ENCODE measurements around the gene MRLN. TPM values are rescaled to one million over a fixed set of nuclear protein-coding genes. Genes with fewer than 3 reads are reported as not detected.

Gene MRLN
- total RNA-seq, 4 donors from 2014 or later: not detected

DNA sequence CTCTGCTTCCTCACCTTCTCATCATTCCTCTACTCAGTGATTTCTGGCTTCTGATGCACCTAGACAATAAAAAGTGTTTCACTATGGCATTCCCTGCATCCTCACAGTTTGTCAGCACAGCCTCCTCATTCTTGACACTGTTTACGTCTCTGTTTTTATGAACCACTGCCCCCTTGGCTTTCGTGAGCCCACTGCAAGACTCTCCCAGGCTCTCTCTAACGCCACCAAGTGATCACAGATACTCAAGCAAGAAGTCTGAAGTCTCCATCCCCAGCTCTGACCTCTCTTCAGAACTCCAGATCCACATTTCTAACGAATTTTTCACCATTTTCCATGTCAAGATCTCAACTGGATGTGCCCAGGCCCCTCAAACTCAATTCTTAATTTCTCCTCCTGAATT, 52.5 kb downstream of the MRLN start:
- intact Hi-C loops (cut with DNase I): no loop called here
- no peak overlapping the region for H3K4me3 ChIP-seq (replicated peaks in 1 of 3)
- WGBS, 2 donors: 65 to 67% methylated on average over 4 of the region's 4 CpGs
- no peaks in the 10 kb centered on the region for H3K4me1 ChIP-seq
- no peak for DNase-seq
- H3K27me3 ChIP-seq: no peaks in the 10 kb centered on the region
- H3K9me3 ChIP-seq: no peaks in the 10 kb centered on the region
- H3K36me3 ChIP-seq: no peaks in the 10 kb centered on the region
- no peak for TF ChIP-seq POLR2A (IDR thresholded peaks at IDR 0.05)
- TF ChIP-seq, protein P1, sequence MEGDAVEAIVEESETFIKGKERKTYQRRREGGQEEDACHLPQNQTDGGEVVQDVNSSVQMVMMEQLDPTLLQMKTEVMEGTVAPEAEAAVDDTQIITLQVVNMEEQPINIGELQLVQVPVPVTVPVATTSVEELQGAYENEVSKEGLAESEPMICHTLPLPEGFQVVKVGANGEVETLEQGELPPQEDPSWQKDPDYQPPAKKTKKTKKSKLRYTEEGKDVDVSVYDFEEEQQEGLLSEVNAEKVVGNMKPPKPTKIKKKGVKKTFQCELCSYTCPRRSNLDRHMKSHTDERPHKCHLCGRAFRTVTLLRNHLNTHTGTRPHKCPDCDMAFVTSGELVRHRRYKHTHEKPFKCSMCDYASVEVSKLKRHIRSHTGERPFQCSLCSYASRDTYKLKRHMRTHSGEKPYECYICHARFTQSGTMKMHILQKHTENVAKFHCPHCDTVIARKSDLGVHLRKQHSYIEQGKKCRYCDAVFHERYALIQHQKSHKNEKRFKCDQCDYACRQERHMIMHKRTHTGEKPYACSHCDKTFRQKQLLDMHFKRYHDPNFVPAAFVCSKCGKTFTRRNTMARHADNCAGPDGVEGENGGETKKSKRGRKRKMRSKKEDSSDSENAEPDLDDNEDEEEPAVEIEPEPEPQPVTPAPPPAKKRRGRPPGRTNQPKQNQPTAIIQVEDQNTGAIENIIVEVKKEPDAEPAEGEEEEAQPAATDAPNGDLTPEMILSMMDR (IDR thresholded peaks at IDR 0.05): no peak
- no peak overlapping the region for H3K27ac ChIP-seq

DNA sequence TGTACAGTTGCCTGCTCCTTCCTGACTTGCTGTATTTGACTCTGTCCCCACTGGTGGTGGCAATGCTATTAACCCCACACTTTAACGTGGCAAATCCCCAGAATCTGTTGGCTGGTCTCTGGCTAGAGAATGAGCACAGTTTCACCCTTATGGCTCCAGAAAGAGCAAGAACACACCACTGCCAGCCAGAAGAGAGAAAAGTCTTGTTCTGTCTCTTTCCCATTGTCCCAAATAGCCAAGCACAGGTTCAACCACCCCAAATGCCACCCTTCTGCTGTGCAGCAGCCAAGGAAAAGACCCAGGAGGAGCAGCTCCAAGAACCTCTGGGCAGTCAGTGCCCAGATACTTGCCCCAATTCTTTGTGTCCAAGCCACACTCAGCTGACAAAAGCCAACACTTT, 54.9 kb downstream of the MRLN start:
- intact Hi-C loops (cut with DNase I): no loop called here
- H3K9me3 ChIP-seq: no peaks in the 10 kb centered on the region
- H3K36me3 ChIP-seq: no peaks in the 10 kb centered on the region
- no peak overlapping the region for H3K27ac ChIP-seq
- TF ChIP-seq, protein P1 (IDR thresholded peaks at IDR 0.05): no peak
- TF ChIP-seq POLR2A (IDR thresholded peaks at IDR 0.05): no peak
- WGBS, 2 donors: 36 to 52% methylated on average over 1 of the region's 1 CpG
- no peaks in the 10 kb centered on the region for H3K27me3 ChIP-seq
- no peaks in the 10 kb centered on the region for H3K4me1 ChIP-seq
- DNase-seq: no peak
- no peak overlapping the region for H3K4me3 ChIP-seq (replicated peaks in 1 of 3)

DNA sequence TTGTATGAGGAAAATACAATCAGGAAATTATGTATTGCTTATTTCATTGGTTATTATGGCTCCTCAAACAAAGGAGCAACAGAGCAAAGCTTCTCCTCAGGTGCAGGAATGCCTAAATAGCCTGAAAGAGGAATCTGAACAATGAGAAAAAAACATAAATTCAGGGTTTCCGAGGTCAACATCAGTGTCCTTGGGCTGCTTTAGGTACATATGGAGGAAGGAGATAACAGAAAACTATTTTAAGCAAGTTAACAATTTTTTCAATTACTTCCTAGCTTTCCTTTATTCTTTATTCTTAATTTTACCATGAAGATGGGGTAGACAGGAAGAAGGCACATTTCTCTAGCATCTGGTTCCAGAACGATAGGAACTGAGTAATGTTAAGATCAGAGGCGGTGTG, 57.6 kb downstream of the MRLN start:
- TF ChIP-seq, protein P1 (IDR thresholded peaks at IDR 0.05): no peak
- TF ChIP-seq POLR2A (IDR thresholded peaks at IDR 0.05): no peak
- 76 to 81% methylated on average over 3 of the region's 3 CpGs for WGBS, 2 donors
- intact Hi-C loops (cut with DNase I): no loop called here
- Histone ChIP-seq H3K4me3 (replicated peaks in 1 of 3) (no peak overlapping the region), H3K36me3 (no peaks in the 10 kb centered on the region), H3K4me1 (no peaks in the 10 kb centered on the region), H3K9me3 (no peaks in the 10 kb centered on the region), H3K27ac (no peak overlapping the region), H3K27me3 (no peaks in the 10 kb centered on the region)
- DNase-seq: no peak

DNA sequence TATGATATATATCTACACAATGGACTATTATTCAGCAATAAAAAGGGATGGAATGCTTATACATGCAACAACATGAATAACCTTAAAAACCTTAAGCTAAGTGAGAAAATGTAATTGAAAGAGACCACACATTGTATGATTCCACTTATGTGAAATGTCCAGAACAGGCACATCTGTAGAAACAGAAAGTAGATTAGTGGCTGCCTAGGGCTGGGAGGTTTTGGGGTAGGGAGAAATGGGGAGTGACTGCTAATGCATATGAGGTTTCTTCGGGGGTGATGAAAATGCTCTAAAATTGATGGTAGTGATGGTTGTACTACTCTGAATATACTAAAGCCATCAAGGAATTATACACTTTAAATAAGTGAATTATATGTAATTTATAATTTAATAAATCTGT, 58.3 kb downstream of the MRLN start:
- Histone ChIP-seq H3K36me3 (no peaks in the 10 kb centered on the region), H3K27ac (no peak overlapping the region), H3K27me3 (no peaks in the 10 kb centered on the region), H3K4me3 (replicated peaks in 1 of 3) (no peak overlapping the region), H3K4me1 (no peaks in the 10 kb centered on the region), H3K9me3 (no peaks in the 10 kb centered on the region)
- DNase-seq: no peak
- WGBS, 2 donors: 96 to 98% methylated on average over 1 of the region's 1 CpG
- intact Hi-C loops (cut with DNase I): no loop called here
- no peak for TF ChIP-seq POLR2A (IDR thresholded peaks at IDR 0.05)
- TF ChIP-seq, protein P1 (IDR thresholded peaks at IDR 0.05): no peak

DNA sequence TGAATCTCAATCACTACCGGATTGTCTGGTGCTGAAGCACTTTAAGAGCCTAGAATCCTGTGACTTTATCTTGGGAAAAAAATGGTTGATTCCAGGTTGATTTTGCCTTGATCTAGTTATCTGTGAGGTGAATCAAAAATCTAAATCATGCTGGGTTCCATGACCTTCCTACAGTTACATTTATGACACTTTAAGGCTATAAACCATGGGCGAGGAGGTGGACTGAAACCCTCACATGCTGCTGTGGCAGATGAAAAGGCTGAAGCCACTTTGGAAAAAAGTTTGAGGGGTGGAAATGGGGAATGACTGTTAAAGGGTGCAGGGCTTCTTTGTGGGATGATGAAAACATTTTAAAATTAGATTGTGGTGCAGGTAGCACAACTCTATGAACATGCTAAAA, 61.1 kb downstream of the MRLN start:
- Histone ChIP-seq H3K9me3 (no peaks in the 10 kb centered on the region), H3K4me1 (no peaks in the 10 kb centered on the region), H3K36me3 (no peaks in the 10 kb centered on the region), H3K4me3 (replicated peaks in 1 of 3) (no peak overlapping the region), H3K27ac (no peak overlapping the region), H3K27me3 (no peaks in the 10 kb centered on the region)
- WGBS, 2 donors: 92 to 94% methylated on average over 2 of the region's 2 CpGs
- intact Hi-C loops (cut with DNase I): no loop called here
- no peak for TF ChIP-seq POLR2A (IDR thresholded peaks at IDR 0.05)
- TF ChIP-seq, protein P1 (IDR thresholded peaks at IDR 0.05): no peak
- DNase-seq: no peak
